ENCODE data around the gene SMU1. TPM values are rescaled to one million over a fixed set of nuclear protein-coding genes. Genes with fewer than 3 reads are reported as not detected.

Gene SMU1
- total and polyA plus RNA-seq, 2 of the 13 experiments (the other 11 are each of a cell fraction or from before 2014, with no cell fraction given) = 12.9 to 36.6 TPM

- TF ChIP-seq, protein P1, sequence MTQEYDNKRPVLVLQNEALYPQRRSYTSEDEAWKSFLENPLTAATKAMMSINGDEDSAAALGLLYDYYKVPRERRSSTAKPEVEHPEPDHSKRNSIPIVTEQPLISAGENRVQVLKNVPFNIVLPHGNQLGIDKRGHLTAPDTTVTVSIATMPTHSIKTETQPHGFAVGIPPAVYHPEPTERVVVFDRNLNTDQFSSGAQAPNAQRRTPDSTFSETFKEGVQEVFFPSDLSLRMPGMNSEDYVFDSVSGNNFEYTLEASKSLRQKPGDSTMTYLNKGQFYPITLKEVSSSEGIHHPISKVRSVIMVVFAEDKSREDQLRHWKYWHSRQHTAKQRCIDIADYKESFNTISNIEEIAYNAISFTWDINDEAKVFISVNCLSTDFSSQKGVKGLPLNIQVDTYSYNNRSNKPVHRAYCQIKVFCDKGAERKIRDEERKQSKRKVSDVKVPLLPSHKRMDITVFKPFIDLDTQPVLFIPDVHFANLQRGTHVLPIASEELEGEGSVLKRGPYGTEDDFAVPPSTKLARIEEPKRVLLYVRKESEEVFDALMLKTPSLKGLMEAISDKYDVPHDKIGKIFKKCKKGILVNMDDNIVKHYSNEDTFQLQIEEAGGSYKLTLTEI (CRISPR knock-in tag; conservative IDR thresholded peaks at IDR 0.05) = no peak
- TF ChIP-seq UBTF (CRISPR knock-in tag; IDR thresholded peaks at IDR 0.05) = peak; percentile 68
- TF ChIP-seq ZNF225 (CRISPR knock-in tag; IDR thresholded peaks at IDR 0.05) = peak; percentile 88
- TF ChIP-seq ZNF468 (CRISPR knock-in tag; IDR thresholded peaks at IDR 0.05) = no peak
- TF ChIP-seq TIGD3 (CRISPR knock-in tag; IDR thresholded peaks at IDR 0.05; ENCODE audit: borderline replicate concordance) = no peak
- TF ChIP-seq HMG20A (CRISPR knock-in tag; IDR thresholded peaks at IDR 0.05; ENCODE audit: borderline replicate concordance) = no peak
- TF ChIP-seq ARID3A (IDR thresholded peaks at IDR 0.05; ENCODE audit: low read depth, low read length) = no peak
- no peak for TF ChIP-seq ZNF503 (CRISPR knock-in tag; IDR thresholded peaks at IDR 0.05)
- 0 out of 2 replicates have a peak, but pooled peaks have one; percentile 20 for TF ChIP-seq MEF2D (CRISPR knock-in tag; IDR thresholded peaks at IDR 0.05)
- 0 out of 2 replicates have a peak, but pooled peaks have one; percentile 27 for TF ChIP-seq NAIF1 (CRISPR knock-in tag; IDR thresholded peaks at IDR 0.05; ENCODE audit: borderline replicate concordance)
- peak; percentile 82 for TF ChIP-seq ZFY (CRISPR knock-in tag; IDR thresholded peaks at IDR 0.05)
- peak; percentile 77; the same call in 1 of the 2 replicates for TF ChIP-seq ZNF670 (CRISPR knock-in tag; IDR thresholded peaks at IDR 0.05; ENCODE audit: borderline replicate concordance)
- TF ChIP-seq THYN1 (CRISPR knock-in tag; IDR thresholded peaks at IDR 0.05; ENCODE audit: borderline replicate concordance, low read depth) = no peak
- TF ChIP-seq HMGA1 (CRISPR knock-in tag; conservative IDR thresholded peaks at IDR 0.05) = no peak
- TF ChIP-seq ARNT (IDR thresholded peaks at IDR 0.05) = no peak
- no peak for TF ChIP-seq ZKSCAN5 (CRISPR knock-in tag; IDR thresholded peaks at IDR 0.05)
- no peak for TF ChIP-seq SMC3 (IDR thresholded peaks at IDR 0.05; ENCODE audit: low read length)
- no peak for TF ChIP-seq NPAS2 (CRISPR knock-in tag; IDR thresholded peaks at IDR 0.05; ENCODE audit: borderline replicate concordance)
- no peak for TF ChIP-seq NBN (conservative IDR thresholded peaks at IDR 0.05)
- TF ChIP-seq ATRX (CRISPR knock-in tag; IDR thresholded peaks at IDR 0.05; ENCODE audit: borderline replicate concordance) = no peak; the same call in 1 of the 2 replicates
- TF ChIP-seq ZZZ3 (CRISPR knock-in tag; IDR thresholded peaks at IDR 0.05; ENCODE audit: borderline replicate concordance) = no peak
- no peak for TF ChIP-seq ZNF737 (CRISPR knock-in tag; IDR thresholded peaks at IDR 0.05; ENCODE audit: borderline replicate concordance)
Measured at GRCh38 chr9:33024966-33025571, 51.4 kb downstream of the SMU1 start, which contains the start of gene DNAJA1 (continued).
